GM21423 (cell line): Measurements from ENCODE around the gene EIF3F.
A peak's percentile ranks its signal among the peaks of the same experiment; 100 is the strongest.

Experiments
- ATAC-seq: cut with Tn5 transposase; IDR thresholded peaks from one replicate; pipeline ENCODE4 v1.9.1; 2021; ENCODE audit warnings: mild to moderate bottlenecking, moderate library complexity; ENCODE audit not compliant: unreplicated experiment

The EIF3F gene

DNA sequence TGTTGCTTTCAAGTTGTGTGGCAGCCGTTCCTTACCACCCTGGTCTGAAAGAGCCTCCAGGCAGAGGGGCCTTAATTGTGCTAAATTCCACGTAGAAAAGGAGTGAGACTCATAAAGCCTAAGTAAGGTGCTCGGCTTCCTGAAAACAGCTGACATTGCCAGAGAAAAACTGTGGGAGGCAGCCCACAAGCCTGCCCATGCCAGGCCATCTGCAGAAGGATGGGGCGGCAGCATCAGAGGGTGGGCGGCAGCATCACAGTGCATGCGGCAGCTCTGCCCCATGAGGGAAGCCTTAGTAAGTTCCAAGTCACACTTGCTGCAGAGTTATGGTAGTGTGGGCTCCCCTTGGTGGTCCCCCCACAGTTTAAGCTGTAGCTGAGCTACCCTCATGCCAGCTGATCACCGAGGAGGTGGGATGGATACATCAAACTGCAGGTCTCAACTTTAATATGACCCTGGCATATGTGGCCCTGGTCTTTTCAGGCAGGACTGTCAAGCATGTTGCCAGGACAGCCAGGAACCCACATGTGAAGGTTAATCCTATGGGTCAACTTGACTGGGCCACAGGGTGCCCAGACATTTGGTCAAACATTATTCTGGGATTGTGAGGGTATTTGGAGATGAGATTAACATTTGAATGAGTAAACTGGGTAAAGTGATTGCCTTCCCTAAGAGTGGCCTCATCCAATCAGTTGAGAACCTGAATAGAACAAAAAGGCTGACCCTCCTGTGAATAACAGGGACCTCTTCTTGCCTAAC lies 3.1 kb upstream of the EIF3F start:
- no peak for ATAC-seq

DNA sequence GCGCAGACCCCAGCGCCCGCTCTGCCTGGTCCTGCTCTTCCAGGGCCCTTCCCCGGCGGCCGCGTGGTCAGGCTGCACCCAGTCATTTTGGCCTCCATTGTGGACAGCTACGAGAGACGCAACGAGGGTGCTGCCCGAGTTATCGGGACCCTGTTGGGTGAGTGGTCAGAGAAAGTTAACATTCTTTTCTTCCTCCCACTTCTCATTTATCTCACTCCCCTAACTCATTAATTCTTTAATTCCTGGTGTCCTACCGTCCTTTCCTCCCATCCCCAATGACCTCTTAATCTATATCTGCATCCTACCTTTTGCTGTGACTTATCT lies 385 bp downstream of the EIF3F start:
- ATAC-seq: peak; percentile 4

DNA sequence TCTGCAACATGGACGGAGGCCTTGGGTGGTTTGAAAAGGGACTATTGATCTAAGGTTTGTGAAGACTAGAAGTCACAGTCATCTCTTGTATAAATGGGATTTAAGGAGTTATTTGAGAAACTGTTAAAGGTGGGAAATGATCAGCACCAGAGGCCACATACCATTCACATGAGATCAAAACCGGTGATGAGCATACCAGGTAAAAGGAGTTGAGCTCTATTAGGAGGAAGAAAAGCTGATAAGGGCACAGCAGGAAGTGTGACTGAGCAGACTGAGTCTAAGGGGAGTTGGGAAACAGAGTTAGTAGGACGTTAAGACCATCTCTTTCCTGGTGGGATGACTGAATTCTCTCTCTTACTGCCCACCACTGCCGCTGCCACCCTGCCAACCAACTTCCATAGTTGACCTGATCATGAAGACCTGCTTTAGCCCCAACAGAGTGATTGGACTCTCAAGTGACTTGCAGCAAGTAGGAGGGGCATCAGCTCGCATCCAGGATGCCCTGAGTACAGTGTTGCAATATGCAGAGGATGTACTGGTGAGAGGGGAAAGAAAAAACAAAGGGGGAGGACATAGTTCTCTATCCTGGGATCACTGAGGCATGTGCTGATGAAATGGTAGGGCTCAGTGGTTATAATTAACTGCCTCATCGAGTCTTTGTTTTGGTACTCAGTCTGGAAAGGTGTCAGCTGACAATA lies 7.6 kb downstream of the EIF3F start:
- no peak for ATAC-seq

DNA sequence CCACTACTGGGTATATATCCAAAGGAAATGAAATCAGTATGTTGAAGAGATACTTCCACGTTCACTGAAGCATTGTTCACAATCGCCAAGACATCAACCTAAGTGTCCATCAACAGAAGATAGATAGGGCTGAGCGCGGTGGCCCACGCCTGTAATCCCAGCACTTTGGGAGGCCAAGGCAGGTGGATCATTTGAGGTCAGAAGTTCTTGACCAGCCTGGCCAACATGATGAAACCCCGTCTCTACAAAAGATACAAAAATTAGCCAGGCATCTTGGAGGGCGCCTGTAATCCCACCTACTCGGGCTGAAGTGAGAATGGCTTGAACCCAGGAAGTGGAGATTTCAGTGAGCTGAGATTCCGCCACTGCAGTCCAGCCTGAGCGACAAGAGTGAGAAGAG lies 12.7 kb downstream of the EIF3F start:
- no peak for ATAC-seq

DNA sequence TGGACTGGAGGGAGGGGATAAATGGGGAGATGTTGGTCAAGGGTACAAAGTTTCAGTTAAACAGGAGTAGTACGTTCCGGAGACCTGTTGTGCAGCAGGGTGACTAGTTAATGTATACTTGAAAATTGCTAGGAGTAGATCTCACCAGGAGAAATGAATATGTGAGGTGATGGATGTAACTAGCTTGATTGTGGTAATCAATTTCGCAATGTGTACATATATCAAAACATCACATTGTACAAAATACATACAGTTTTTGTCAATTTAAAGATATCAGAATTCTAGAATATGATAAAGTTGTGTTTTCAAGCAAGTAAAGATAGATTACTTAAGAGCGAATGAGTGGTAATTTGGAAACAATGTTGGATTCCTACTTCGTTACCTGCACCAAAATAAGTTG lies 13.3 kb downstream of the EIF3F start:
- ATAC-seq: no peak

DNA sequence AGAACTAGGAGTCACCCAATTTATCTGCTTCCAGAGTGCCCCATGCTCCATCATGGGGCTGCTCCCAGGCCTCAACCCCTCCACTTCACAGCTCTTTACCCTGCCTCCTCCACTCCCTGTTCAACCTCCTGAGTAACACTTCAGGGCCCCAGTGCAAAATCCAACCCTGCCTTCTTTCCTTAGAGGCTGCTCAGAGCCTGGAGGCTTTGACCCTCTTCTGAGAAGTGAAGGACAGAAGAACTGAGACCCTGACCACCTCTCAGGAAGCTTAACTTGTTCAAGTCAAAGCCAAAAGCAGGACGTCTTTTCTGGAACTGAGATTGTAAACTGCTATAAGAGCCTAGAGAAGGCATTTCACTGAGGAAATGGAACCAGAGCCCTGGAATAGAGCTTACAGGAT lies 15.5 kb downstream of the EIF3F start:
- ATAC-seq: no peak

DNA sequence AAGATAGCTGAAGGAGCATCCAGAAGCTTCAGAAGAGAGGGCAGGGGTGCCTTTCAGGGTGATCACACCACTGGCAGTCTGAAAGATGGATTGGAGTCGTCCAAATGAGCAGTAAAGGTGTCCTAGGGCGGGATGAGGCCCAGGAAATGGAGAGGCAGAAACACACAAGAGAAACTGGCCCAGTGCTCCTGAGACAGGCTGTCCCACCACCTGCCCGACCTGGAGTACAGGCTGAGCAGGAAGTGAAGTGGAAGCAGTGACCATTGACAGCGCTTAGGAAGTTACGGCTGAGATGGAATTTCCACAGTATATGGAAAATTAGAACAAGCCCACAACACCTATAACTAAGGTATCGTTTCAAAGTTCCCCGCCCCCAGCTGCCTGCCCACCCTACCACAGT lies 16.1 kb downstream of the EIF3F start:
- no peak for ATAC-seq

DNA sequence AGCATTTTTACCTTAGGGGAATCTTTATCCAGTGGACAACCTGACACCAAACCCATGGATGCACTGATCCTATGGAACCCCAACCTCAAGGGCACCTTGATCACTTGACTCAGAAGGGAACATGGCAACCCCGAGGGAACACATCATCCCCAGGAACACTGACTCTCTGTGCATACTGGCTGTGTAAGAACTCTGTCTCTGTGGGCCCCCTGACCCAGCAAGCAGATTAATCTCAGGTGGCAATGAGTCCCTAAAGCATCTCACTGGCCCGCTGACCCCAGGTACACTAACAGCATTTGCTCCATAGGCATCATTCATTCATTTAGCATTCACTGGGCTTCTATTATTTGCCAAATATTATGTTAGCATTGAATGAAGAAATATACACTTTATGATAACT lies 16.9 kb downstream of the EIF3F start:
- no peak for ATAC-seq

DNA sequence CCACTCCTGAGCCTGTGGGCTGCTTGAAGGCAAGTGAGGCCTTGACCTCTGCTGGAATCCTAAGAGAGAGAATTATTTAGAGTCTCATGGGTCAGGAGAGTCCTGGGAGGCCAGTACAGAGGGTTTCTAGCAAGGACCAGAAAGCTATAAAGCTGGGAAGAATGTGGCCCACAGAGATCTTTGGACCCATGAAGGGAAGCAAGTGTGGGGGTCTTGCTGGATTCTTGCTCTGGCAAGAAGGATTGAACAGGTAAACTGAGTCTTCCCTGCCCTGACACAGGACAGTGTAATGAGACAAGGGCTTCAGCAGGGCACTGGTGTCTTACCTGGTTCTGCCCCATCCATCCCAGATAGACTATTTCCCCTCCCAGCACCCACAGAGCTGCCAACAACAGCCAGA lies 18.4 kb downstream of the EIF3F start:
- no peak for ATAC-seq

DNA sequence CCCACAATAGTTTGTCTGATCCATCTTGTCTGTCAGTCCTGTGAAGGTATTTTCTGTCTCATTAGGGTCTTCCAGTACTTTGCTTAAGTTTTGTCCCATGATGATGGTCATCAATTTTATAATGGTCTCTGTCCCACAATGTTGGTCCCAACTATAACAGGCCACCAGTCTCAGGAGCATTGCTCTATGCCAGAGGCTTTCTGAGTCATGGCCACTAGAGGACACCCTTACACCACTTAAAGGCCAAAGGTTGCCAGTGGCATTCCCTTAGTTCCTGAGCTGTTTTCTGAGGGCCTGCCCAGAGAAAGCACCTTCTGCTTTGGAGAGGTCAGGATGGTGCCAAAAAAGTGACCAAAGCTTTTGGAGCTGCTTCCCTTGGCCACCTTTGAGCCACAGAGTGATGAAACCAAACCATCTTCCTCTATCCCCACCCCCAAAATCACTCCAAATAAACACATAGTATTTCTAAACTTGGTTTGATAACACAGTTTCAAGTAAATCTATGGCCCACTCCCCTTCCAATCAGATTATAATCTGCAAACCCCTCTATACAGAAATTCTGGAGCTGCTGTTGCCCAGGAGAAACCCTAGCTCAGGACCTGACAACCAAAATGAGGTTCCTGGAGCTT lies 19.3 kb downstream of the EIF3F start:
- no peak for ATAC-seq

DNA sequence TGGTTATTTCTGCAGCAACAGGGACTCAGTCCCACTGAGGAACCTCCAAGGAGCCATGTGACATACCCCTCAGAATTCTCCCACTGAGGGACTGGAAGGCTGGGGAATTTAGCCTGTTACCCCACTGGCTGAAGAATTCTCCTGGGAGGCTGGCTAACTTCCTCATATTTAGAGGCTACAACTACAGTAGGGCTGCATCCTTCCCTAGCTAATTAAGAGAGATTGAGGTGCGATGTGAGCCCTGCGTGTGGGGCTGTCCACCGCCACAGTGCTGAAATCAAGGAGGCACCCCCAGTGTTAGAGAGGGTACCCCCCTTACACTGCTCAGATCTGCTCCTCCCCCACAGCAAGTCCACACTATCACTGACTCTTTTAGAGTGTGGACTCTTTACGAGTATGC lies 21.1 kb downstream of the EIF3F start:
- no peak for ATAC-seq

DNA sequence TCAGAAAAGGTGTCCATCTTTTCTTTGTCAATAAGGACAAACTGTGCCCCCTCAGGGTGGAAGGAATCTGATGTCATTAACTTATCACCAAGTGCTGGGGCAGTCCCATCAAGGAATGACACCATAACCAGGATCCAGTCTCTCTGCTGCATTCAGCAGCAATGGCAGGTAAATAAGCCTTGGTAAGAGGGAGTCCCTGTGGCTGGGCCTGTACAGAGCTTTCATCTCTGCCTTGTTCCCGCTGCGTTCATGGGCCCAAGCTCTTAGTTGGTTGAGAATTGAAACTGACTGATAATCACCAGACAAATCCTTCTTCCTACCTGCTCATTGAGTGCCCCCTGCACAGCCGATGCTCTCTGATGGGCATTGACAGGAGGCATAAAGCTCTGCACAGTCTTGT lies 22.7 kb downstream of the EIF3F start:
- no peak for ATAC-seq

DNA sequence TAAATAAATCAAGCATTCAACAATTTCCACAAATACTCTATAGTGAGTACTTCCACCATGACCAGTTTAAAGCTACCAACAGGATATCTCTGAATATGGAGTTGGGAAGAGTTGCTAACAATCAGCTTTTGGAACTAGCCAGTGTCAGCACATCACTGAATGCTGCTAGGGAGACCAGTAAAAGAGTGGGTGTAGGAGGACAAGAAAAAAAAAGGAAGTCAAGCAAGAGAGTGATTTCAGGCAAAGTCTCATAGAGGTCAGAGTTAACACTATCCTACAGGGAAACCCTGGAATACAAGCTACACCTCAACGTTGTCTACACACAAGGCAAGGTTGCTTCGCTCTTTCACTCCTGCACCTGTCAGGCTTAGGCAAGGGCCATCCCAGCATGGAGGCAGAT lies 24.2 kb downstream of the EIF3F start:
- ATAC-seq: no peak

DNA sequence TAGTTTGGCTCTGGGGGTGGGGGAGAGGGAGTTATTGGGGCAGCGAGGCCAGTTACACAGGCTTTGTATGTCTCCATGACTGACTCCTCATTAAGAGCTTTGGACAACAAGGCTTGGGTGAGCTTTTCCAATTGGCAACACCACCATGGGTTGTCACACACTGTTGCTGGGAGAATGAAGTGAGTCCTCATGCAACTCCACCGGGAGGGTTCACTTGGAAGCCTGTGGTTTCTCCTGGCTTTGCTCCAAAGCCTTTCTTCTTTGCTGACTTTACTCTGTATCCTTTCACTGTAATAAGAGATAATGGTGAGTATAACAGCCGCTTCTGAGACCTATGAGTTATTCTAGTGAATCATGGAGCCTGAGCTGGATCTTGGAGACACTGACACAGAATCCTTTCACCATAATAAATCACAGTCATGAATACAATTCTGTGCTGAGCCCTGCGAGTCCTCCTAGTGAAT lies 24.9 kb downstream of the EIF3F start:
- ATAC-seq: no peak

DNA sequence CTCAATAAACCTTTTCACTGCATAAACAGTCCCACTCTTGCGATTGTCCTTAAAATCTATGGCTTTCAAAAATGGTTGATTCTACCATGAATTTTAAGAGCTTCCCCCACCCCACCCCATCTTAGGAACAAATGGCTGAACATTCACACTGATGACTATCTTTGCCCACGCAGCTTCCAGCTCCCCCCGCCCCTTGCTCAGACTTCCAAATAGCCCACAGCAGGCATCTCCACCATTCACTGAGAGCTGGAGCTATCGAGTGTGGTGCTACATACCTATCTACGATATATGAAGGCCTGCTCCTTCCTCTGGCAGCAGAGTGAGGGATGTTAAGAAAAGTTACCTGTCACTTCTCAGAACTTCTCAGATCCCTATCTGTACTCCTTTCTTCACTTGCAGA lies 26.7 kb downstream of the EIF3F start:
- no peak for ATAC-seq

DNA sequence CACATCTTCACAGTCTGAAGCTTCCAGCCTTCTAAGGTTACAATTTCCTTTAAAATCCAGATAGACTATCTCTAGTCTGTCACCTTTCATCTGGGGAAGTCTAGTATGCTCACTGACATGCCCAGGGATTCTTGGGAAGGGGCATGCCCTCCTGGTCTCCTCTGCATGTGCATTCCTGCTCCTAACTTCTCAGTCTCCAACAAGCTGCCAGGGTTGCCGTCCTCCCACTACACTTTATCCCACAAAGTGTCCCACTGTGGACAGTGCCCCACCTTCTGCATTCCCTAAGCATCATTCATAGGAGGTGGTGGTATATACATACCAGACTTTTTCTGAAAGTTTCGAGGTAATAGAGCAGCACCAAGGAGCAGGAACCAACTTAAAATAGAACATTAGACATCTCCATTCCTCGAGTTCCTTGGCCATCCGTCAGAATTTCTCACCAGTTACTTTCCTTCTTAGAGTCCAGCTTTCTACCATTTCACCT lies 28.7 kb downstream of the EIF3F start:
- no peak for ATAC-seq

DNA sequence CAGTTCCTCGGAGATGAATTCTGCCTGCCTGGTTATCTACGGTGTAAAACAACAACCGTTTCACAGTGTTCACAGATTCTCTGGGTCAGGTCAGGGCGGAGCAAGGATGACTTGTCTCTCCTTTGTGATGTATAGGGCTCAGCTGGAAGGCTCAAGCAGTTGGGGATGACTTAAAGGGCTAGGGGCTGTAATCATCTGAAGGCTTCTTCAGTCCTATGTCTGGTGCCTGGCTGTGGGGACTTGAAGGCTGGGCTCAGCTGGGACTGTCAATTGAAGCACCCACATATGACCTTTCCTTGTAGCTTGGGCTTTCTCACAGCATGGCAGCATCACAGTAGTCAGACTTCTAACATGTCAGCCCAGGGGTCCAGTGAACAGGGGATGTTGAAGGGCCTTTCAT lies 29.3 kb downstream of the EIF3F start:
- ATAC-seq: no peak

DNA sequence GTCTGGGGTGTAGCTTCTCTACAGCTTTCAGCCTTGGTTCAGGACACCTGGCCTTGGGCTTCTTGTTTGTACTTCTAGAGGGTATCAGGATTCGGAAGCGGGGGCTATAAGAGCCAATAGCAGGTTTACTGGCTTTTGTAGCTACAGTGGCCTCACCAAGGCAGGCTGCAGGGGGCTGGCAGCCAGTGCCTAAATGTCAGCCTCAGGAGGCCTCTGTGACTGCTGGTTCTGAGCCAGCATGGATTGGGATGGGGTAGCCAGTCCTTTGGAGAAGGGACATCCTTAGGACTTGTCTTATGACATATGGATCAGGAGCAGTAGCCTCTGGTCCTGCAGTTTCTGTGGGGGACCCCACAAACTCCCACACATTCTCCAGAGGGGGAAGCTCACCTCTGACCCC lies 29.9 kb downstream of the EIF3F start:
- ATAC-seq: no peak

DNA sequence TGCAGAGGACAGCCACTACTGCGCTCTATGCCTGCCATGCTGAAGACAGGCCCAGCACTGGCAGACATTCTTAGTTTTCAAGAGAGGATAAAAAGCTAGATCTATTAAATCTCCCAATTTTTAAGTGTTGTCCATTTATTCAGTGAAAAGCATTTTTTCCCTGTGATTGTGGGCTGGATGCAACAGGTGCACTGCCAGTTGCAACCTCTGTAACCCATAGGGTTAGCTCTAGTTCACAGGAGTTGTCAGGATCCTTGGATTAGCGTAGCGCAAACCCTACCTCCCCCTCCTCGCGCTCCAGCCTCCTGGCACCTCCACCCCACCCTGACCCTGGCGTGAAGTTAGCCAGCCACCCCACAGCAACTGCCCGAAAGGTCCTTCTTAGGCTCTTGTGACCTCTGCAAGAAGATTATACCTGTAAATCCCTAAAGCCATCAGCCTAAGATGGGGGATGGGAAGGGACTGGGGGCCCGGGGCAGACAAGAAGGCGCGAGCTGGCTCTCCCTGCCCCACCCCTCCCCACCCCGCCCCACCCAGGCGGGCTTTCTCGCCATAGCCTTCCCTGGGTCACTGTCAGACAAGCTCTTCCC lies 30.9 kb downstream of the EIF3F start:
- no peak for ATAC-seq

DNA sequence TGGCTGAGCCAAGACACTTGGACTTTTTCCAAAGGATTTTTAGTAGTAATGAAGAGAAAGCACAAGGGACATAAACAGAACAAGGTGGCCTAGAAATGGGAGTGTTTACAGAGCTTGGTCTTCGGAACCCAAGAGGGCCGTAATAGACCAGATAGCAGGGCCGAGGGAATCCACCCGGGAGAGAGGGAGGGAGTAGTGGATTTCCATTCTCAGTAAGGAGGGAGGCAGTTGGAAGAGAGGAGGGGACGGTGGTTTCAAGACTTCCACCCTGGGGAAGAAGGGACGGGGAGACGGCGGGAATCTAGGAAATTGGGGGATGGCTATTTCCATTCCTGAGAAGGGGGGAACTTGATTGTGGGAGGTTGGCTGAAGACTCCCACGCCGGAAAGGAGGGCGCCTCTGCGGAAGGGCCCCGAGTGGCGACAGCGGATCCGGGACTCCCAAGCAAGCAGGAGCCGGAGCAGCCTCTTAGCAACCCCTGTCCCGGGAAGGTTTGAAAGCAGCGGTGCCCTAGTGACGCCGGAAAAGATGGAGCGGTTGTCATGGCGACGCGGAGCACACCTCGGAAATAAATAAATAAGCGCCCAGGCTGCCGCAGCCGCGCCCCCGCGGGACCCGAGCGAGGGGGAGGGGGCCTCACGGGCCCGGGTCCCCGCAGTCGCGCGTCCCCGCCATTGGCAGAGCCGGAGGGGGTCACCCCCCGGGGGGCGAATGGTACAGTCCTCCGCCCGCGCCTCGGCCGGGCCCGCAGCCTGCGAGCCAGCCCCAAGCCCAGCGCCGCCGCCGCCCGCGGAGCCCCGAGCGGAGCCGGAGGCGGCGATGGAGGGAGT lies 31.6 kb downstream of the EIF3F start:
- no peak for ATAC-seq
